ENCODE measurements around the gene GOLGA6L10.
"Not testable (repeated sequence)": the region's sequence is repeated elsewhere in the genome, so short reads cannot be mapped to it uniquely, and the experiment has no call there.

GOLGA6L10 gene

GRCh38 chr15:82349375-82349774 is at the start of gene GOLGA6L10:
Gene GOLGA6L10 (minus strand): TSS chr15:82349475. CDS start chr15:82349375, 100 bp downstream.
- DNase-seq = not testable (repeated sequence)

GRCh38 chr15:82398785-82399184 is 49.5 kb upstream of the GOLGA6L10 start:
- no peak for DNase-seq

- no peak for DNase-seq
Measured at GRCh38 chr15:82397817-82398216, 48.5 kb upstream of the GOLGA6L10 start.

- not testable (repeated sequence) for DNase-seq
Measured at GRCh38 chr15:82395788-82396187, 46.5 kb upstream of the GOLGA6L10 start.

GRCh38 chr15:82393671-82394070 is 44.4 kb upstream of the GOLGA6L10 start:
- no peak for DNase-seq

GRCh38 chr15:82392077-82392476 is 42.8 kb upstream of the GOLGA6L10 start:
- not testable (repeated sequence) for DNase-seq

GRCh38 chr15:82390152-82390551 is 40.9 kb upstream of the GOLGA6L10 start:
- not testable (repeated sequence) for DNase-seq

GRCh38 chr15:82387209-82387608 is 37.9 kb upstream of the GOLGA6L10 start:
- not testable (repeated sequence) for DNase-seq

- DNase-seq = not testable (repeated sequence)
Measured at GRCh38 chr15:82381330-82381955, 32.2 kb upstream of the GOLGA6L10 start.

GRCh38 chr15:82379552-82379951 is 30.3 kb upstream of the GOLGA6L10 start:
- not testable (repeated sequence) for DNase-seq

- DNase-seq = not testable (repeated sequence)
Measured at GRCh38 chr15:82373661-82374060, 24.4 kb upstream of the GOLGA6L10 start.

- no peak for DNase-seq
Measured at GRCh38 chr15:82371656-82372055, 22.4 kb upstream of the GOLGA6L10 start.

- DNase-seq = not testable (repeated sequence)
Measured at GRCh38 chr15:82367790-82368189, 18.5 kb upstream of the GOLGA6L10 start.

GRCh38 chr15:82365692-82366323 is 16.5 kb upstream of the GOLGA6L10 start:
- DNase-seq = not testable (repeated sequence)

GRCh38 chr15:82364548-82364947 is 15.3 kb upstream of the GOLGA6L10 start:
- not testable (repeated sequence) for DNase-seq

GRCh38 chr15:82362790-82363189 is 13.5 kb upstream of the GOLGA6L10 start:
- not testable (repeated sequence) for DNase-seq

GRCh38 chr15:82360618-82361017 is 11.3 kb upstream of the GOLGA6L10 start:
- not testable (repeated sequence) for DNase-seq

GRCh38 chr15:82355055-82355454 is 5.8 kb upstream of the GOLGA6L10 start:
- DNase-seq = not testable (repeated sequence)

GRCh38 chr15:82354546-82354945 is 5.3 kb upstream of the GOLGA6L10 start:
- not testable (repeated sequence) for DNase-seq

- DNase-seq = not testable (repeated sequence)
Measured at GRCh38 chr15:82347645-82348044, 1.6 kb downstream of the GOLGA6L10 start.

GRCh38 chr15:82345176-82345575 is 4.1 kb downstream of the GOLGA6L10 start:
- DNase-seq = not testable (repeated sequence)

- DNase-seq = not testable (repeated sequence)
Measured at GRCh38 chr15:82344421-82344820, 4.9 kb downstream of the GOLGA6L10 start.

- DNase-seq = not testable (repeated sequence)
Measured at GRCh38 chr15:82343851-82344250, 5.4 kb downstream of the GOLGA6L10 start.

- DNase-seq = not testable (repeated sequence)
Measured at GRCh38 chr15:82342632-82343374, 6.5 kb downstream of the GOLGA6L10 start.

Data from GF-D8 (cell line).